Transverse colon (tissue), 4 donors: ENCODE measurements around the gene ZSWIM2.

ENCODE experiments used
- CTCF ChIP-seq, 5 experiments: fragments of 200-600 bp in 3 of 5; fragments of 450-650 bp in 2 of 5; sonication (generic) in 3 of 5; IDR thresholded peaks; 1 replicate in 2 of 5; 2 replicates in 3 of 5; pipeline ENCODE4 v1.5.1; 2016 to 2017; ENCODE audit warnings: antibody characterized with exemption in 5 of 5, inconsistent platforms in 3 of 5, mild to moderate bottlenecking in 2 of 5, moderate library complexity in 1 of 5
- POLR2A ChIP-seq: fragments of 450-650 bp; IDR thresholded peaks from one replicate; pipeline ENCODE4 v1.6.1; 2016; ENCODE audit warnings: antibody characterized with exemption, mild to moderate bottlenecking, moderate library complexity
- POLR2AphosphoS5 ChIP-seq, 3 donors: sonication (generic); formaldehyde crosslinking; IDR thresholded peaks; one replicate each; pipeline ENCODE4 v1.6.1; 2016; ENCODE audit warnings: antibody characterized with exemption in 3 of 3

- no peak for TF ChIP-seq CTCF (IDR thresholded peaks at IDR 0.05)
- no peak for TF ChIP-seq POLR2A
- no peak for TF ChIP-seq POLR2AphosphoS5 (IDR thresholded peaks at IDR 0.05)
Measured at GRCh38 chr2:186882511-186883071, 33.6 kb upstream of the ZSWIM2 start.
